Loucy (cell line): ENCODE measurements around the gene CD68.

Experiments used
- CTCF ChIP-seq: fragments of 200-600 bp; sonication (generic); conservative IDR thresholded peaks from 2 replicates; pipeline ENCODE4 v1.5.1; 2014; ENCODE audit warnings: mild to moderate bottlenecking, antibody characterized with exemption, low read length
- EZH2phosphoT487 ChIP-seq: fragments of 200-600 bp; IDR thresholded peaks from 2 replicates; pipeline ENCODE4 v1.6.1; 2018; ENCODE audit warnings: antibody characterized with exemption, mild to moderate bottlenecking, moderate library complexity, borderline replicate concordance

- TF ChIP-seq EZH2phosphoT487: no peak
- no peak for TF ChIP-seq CTCF
Observed at GRCh38 chr17:7583253-7584109, 4.0 kb downstream of the CD68 start, which contains the start of gene MPDU1.
